ENCODE results near the gene FMO5. TPM values are rescaled to one million over a fixed set of nuclear protein-coding genes. Genes with fewer than 3 reads are reported as not detected.

FMO5 gene
- total and polyA plus RNA-seq, 2 of the 13 experiments (the other 11 are each of a cell fraction or from before 2014, with no cell fraction given): 48.2 to 149 TPM

DNA sequence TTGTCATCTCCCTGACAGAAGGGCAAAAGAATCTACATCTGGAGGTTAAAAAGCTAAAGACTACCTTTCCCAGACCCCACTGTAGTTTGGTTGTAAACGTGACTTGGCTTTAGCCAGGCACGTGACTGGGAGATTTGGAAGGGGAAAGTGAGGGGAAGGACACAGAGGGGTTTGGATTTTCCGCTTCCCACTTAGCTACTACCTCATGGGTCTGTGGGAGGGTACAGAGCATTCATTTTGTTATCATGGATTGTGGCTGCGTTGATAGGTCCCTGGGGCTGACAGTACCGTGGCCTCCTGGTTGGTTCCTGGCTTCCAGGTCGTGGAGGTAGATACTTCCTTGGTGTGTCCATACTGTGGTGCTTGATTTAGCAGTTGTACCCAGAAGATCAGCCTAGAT lies 20.0 kb upstream of the FMO5 start (continued):
- TF ChIP-seq, protein P1, sequence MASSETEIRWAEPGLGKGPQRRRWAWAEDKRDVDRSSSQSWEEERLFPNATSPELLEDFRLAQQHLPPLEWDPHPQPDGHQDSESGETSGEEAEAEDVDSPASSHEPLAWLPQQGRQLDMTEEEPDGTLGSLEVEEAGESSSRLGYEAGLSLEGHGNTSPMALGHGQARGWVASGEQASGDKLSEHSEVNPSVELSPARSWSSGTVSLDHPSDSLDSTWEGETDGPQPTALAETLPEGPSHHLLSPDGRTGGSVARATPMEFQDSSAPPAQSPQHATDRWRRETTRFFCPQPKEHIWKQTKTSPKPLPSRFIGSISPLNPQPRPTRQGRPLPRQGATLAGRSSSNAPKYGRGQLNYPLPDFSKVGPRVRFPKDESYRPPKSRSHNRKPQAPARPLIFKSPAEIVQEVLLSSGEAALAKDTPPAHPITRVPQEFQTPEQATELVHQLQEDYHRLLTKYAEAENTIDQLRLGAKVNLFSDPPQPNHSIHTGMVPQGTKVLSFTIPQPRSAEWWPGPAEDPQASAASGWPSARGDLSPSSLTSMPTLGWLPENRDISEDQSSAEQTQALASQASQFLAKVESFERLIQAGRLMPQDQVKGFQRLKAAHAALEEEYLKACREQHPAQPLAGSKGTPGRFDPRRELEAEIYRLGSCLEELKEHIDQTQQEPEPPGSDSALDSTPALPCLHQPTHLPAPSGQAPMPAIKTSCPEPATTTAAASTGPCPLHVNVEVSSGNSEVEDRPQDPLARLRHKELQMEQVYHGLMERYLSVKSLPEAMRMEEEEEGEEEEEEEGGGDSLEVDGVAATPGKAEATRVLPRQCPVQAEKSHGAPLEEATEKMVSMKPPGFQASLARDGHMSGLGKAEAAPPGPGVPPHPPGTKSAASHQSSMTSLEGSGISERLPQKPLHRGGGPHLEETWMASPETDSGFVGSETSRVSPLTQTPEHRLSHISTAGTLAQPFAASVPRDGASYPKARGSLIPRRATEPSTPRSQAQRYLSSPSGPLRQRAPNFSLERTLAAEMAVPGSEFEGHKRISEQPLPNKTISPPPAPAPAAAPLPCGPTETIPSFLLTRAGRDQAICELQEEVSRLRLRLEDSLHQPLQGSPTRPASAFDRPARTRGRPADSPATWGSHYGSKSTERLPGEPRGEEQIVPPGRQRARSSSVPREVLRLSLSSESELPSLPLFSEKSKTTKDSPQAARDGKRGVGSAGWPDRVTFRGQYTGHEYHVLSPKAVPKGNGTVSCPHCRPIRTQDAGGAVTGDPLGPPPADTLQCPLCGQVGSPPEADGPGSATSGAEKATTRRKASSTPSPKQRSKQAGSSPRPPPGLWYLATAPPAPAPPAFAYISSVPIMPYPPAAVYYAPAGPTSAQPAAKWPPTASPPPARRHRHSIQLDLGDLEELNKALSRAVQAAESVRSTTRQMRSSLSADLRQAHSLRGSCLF (CRISPR knock-in tag; IDR thresholded peaks at IDR 0.05; ENCODE audit: borderline replicate concordance): no peak

DNA sequence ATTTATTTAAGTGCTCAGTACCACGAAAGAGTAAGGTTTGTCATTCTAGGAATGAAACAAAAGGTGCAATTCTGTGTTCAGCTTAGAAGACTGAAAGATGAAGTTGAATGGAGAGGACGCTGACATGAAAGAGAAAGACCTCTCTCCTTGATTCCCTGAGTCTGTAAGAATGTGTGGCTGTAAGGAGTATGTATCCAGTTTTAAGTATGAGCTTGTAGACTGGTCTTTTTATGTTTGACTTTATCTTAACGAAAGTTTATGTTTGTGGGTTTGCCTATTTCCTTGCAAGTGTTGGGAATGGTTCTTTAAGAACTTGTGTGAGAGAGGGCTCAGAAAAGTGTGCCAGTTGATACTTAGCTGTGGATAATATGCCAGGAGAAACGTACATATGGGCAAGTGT lies 18.7 kb upstream of the FMO5 start:
- Histone ChIP-seq H3K4me1 (ENCODE audit: insufficient read depth, low read length) (peaks cover 79% of the 10 kb centered on the region), H4K20me1 (ENCODE audit: insufficient read depth, low read length) (peaks cover 17% of the 10 kb centered on the region), H3K4me3 (replicated peaks in 1 of 3; ENCODE audit: insufficient read depth in 1 of 3, low read depth in 2 of 3, low read length in 3 of 3) (peak overlapping the region; percentile 77 to 97 (median 89)), H2AFZ (ENCODE audit: low read length) (no peak overlapping the region), H3K4me2 (ENCODE audit: low read depth, low read length) (peak overlapping the region; percentile 88), H3K27me3 (ENCODE audit: control insufficient read depth in 1 of 2, insufficient read depth in 2 of 2, low read length in 2 of 2) (no peaks in the 10 kb centered on the region; a peak in 1 of 5 replicates), H3K27ac (ENCODE audit: extremely low read length, insufficient read depth, low read length) (peak overlapping the region; percentile 93), H3K36me3 (replicated peaks in 1 of 2; ENCODE audit: control insufficient read depth in 1 of 2, insufficient read depth in 2 of 2, low read length in 2 of 2) (no peaks in the 10 kb centered on the region), H3K79me2 (ENCODE audit: insufficient read depth, low read length) (peaks cover 68% of the 10 kb centered on the region), H3K9ac (ENCODE audit: insufficient read depth, low read depth, low read length) (peak overlapping the region; percentile 92), H3K9me3 (ENCODE audit: low read length) (no peaks in the 10 kb centered on the region)
- CTCF ChIA-PET (ENCODE audit: low intra/inter-chr PET ratio, low total read pairs): interaction anchor here (1.1 to 4.3 kb wide), 3 partner anchors 18 to 74 kb away, joined by 3 to 141 read pairs (median 3); partner anchors contain the start of genes FMO5 and PRKAB2
- BruUV-seq (replicated peaks): TSS peak; percentile 50
- intact Hi-C loops (cut with micrococcal nuclease; ENCODE audit: unreplicated experiment): no loop called here
- 0% methylated on average over 4 of the region's 4 CpGs for WGBS (ENCODE audit: low lambda C conversion rate)
- in situ Hi-C loops (cut with HindIII; ENCODE audit: extremely low pct_ligation_motif_present, low pct_unique_long_range_greater_than_20kb): loop anchor here (5.0 kb wide), 1 partner anchor 72 kb away; the partner anchor contains the start of gene PRKAB2
- no peak for ATAC-seq
- FAIRE-seq: no peak
- POLR2A ChIA-PET: interaction anchor here (1.1 to 3.3 kb wide), 7 partner anchors 19 to 159 kb away, joined by 3 to 31 read pairs (median 10); partner anchors contain the start of genes FMO5 and PRKAB2
- DNase-seq (ENCODE audit: low spot score): no peak
- no peak for TF ChIP-seq POLR2AphosphoS2 (IDR thresholded peaks at IDR 0.05; ENCODE audit: low read depth, low read length)
- TF ChIP-seq ZFX (CRISPR knock-in tag; IDR thresholded peaks at IDR 0.05; ENCODE audit: low read depth): no peak
- TF ChIP-seq GTF3A (CRISPR knock-in tag; conservative IDR thresholded peaks at IDR 0.05): no peak
- TF ChIP-seq, protein P2, sequence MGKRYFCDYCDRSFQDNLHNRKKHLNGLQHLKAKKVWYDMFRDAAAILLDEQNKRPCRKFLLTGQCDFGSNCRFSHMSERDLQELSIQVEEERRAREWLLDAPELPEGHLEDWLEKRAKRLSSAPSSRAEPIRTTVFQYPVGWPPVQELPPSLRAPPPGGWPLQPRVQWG (CRISPR knock-in tag; IDR thresholded peaks at IDR 0.05; ENCODE audit: borderline replicate concordance, low read depth): no peak
- TF ChIP-seq YY1 (IDR thresholded peaks at IDR 0.05; ENCODE audit: insufficient read depth, insufficient replicate concordance, low read depth, low read length): no peak
- no peak for TF ChIP-seq ZNF260 (CRISPR knock-in tag; IDR thresholded peaks at IDR 0.05; ENCODE audit: borderline replicate concordance, low read depth)

Measured in HepG2 (cell line).